ENCODE data around the gene SLC6A16.

GRCh38 chr19:49301866-49302252, 23.1 kb downstream of the SLC6A16 start:
- TF ChIP-seq CTCF (IDR thresholded peaks at IDR 0.05; ENCODE audit: control extremely low read depth in 1 of 3, insufficient read depth in 1 of 3, low read depth in 1 of 3, low read length in 3 of 3) (no peak), POLR2A (IDR thresholded peaks at IDR 0.05; ENCODE audit: control extremely low read depth in 1 of 2, low read depth in 2 of 2, low read length in 2 of 2) (no peak), TBP (IDR thresholded peaks at IDR 0.05; ENCODE audit: low read depth, low read length) (no peak), CEBPB (IDR thresholded peaks at IDR 0.05; ENCODE audit: low read depth, low read length) (no peak), EP300 (IDR thresholded peaks at IDR 0.05; ENCODE audit: borderline replicate concordance in 1 of 2, low read depth in 2 of 2, low read length in 2 of 2) (no peak), FOSL1 (IDR thresholded peaks at IDR 0.05; ENCODE audit: insufficient read depth, low read depth, low read length) (no peak), EGR1 (IDR thresholded peaks at IDR 0.05; ENCODE audit: borderline replicate concordance, low read depth, low read length) (no peak), POU5F1 (IDR thresholded peaks at IDR 0.05; ENCODE audit: low read depth, low read length) (no peak), POLR2AphosphoS5 (IDR thresholded peaks at IDR 0.05; ENCODE audit: low read depth, low read length) (no peak), JUND (IDR thresholded peaks at IDR 0.05; ENCODE audit: low read length) (no peak), EZH2 (IDR thresholded peaks at IDR 0.05; ENCODE audit: low read depth, low read length, severe bottlenecking) (no peak), MAFK (IDR thresholded peaks at IDR 0.05; ENCODE audit: low read depth, low read length) (no peak), CBX5 (IDR thresholded peaks at IDR 0.05; ENCODE audit: low read depth, low read length) (no peak), USF2 (IDR thresholded peaks at IDR 0.05; ENCODE audit: low read length) (no peak)

Measured in H1 (cell line).